HUES64 (cell line): ENCODE measurements around the gene NFILZ.

ENCODE experiments used
- H3K27ac ChIP-seq: 2 replicates; pipeline ENCODE4 v1.7.0; 2013; ENCODE audit warnings: low read depth, low read length, inconsistent platforms
- H3K27me3 ChIP-seq: 2 replicates; pipeline ENCODE4 v1.6.1; 2013; ENCODE audit warnings: mild to moderate bottlenecking, low read length; ENCODE audit not compliant: insufficient read depth
- H3K36me3 ChIP-seq: 2 replicates; pipeline ENCODE4 v1.6.1; 2013; ENCODE audit warnings: mild to moderate bottlenecking, low read length; ENCODE audit not compliant: insufficient read depth
- H3K4me1 ChIP-seq: 2 replicates; pipeline ENCODE4 v1.6.1; 2013; ENCODE audit warnings: mild to moderate bottlenecking, low read length, moderate library complexity; ENCODE audit not compliant: insufficient read depth
- H3K4me3 ChIP-seq: 2 replicates; pipeline ENCODE4 v1.5.1; 2013; ENCODE audit warnings: mild to moderate bottlenecking, low read length, moderate library complexity
- H3K9ac ChIP-seq: 2 replicates; pipeline ENCODE4 v1.6.1; 2013; ENCODE audit warnings: mild to moderate bottlenecking, low read depth, low read length
- H3K9me3 ChIP-seq: 2 replicates; pipeline ENCODE4 v1.6.1; 2013; ENCODE audit warnings: low read depth, low read length; ENCODE audit not compliant: insufficient read depth
- WGBS: fragments of 150-250, 120-280 bp; methylation state at CpG from one replicate; pipeline ENCODE4 v1.1.7; 2013; ENCODE audit warnings: missing lambda C conversion rate; 5-methylcytosine and 5-hydroxymethylcytosine counted together

NFILZ gene

DNA sequence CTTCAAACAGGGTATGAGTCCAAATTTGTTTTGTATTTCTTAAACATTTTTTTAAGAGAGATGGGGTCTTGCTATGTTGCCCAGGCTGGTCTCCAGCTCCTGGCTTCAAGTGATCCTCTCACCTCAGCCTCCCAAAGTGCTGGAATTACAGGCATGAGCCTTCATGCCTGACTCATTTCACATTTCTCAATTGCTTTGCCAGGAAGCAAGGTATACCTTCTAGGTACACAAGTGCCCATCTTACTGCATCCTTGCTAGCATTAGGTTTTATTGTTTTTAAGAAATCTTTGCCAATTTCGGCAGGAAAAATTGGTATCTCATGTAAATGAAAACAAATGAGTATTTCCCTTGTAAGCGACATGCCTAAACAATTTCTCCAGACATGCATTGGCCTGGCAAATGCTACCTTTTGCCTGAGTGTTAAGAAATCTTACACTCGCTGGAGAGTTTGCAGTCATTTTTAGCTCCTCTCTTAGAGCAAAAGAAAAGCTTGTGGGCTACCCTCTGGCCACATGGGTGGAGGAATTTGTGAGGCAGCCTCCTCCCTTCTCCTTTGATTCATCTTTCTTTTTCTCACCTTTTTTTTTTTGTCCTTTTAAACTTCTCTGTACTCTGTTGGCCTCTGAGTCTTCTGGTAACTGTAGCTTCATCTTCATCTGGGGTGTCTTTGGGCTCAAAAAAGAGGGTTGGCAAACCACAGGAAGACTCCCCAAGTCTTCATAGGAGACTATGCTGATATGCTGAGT is 35.2 kb downstream of the NFILZ start:
- Histone ChIP-seq H3K9ac (no peak overlapping the region), H3K9me3 (peaks cover 4% of the 10 kb centered on the region; the same call in 1 of the 2 replicates), H3K27me3 (no peaks in the 10 kb centered on the region), H3K36me3 (no peaks in the 10 kb centered on the region), H3K4me1 (no peaks in the 10 kb centered on the region), H3K4me3 (no peak overlapping the region), H3K27ac (no peak overlapping the region)
- 90% methylated on average over 3 of the region's 3 CpGs for WGBS

DNA sequence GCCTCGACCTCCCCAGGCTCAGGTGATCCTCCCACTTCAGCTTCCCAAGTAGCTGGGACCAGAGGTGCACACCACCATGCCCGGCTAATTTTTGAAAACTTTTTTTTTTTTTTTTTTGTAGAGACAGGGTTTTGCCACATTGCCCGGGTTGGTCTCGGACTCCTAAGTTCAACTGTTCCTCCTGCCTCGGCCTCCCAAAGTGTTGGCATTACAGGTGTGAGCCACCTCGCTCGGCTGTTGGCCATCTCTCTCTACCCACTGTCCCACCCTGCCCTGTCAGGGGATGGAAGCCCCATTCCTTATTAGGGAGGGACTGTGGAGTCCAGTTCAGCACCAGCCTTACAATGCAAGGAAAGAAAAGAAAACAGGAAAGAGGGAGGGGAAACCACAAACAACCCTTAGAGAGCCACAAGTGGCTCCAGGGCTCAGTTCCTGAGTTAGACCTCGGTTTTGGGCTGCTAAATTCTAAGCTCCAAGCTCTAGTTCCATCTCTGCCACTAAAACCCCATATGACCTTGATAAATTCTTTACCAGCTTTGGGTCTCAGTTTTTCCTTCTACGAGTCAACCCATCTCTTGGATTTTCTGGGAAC is 36.5 kb downstream of the NFILZ start:
- WGBS = 77% methylated on average over 9 of the region's 9 CpGs

DNA sequence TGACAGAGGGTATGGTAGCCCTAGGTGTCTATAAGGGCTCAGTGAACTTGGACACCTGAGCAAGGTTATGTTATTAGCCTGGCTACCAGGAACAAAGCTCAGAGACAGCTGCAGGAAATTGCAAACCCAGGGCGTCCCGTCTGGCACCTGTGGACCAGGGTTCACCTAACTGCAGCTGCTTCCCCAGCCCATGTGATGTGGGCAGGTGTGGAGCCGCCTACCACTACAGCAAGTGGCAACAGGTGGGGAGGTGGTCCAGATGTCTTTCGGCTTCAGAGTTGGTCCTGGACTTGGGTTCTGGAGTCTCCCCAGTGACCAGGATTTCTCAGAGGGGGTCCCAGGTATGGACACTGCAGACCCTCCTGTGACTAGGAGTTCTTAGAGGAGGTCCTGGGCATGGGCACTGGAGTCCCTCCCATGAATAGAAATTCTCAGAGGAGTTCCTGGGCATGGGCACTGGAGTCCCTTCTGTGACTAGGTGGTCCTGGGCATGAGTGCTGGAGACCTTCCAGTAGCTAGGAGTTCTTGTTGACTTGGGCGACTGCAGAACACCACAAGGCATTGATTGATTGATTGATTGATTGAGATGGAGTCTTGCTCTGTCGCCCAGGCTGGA is 43.0 kb downstream of the NFILZ start:
- Histone ChIP-seq H3K4me3 (no peak overlapping the region), H3K27ac (no peak overlapping the region), H3K9ac (no peak overlapping the region), H3K4me1 (no peaks in the 10 kb centered on the region), H3K9me3 (peaks cover 20% of the 10 kb centered on the region), H3K27me3 (no peaks in the 10 kb centered on the region), H3K36me3 (no peaks in the 10 kb centered on the region)
- WGBS = 86% methylated on average over 6 of the region's 6 CpGs

More for the DNA sequence above, 36.5 kb downstream of the NFILZ start:
- Histone ChIP-seq H3K4me1 (no peaks in the 10 kb centered on the region), H3K27me3 (no peaks in the 10 kb centered on the region), H3K9me3 (peaks cover 4% of the 10 kb centered on the region; the same call in 1 of the 2 replicates), H3K36me3 (no peaks in the 10 kb centered on the region), H3K27ac (no peak overlapping the region), H3K4me3 (no peak overlapping the region), H3K9ac (no peak overlapping the region)

GRCh38 chr19:8675066-8675465 is 44.6 kb downstream of the NFILZ start:
- no peaks in the 10 kb centered on the region for H3K27me3 ChIP-seq
- WGBS = 81% methylated on average over 3 of the region's 3 CpGs
- H3K36me3 ChIP-seq = no peaks in the 10 kb centered on the region
- H3K4me3 ChIP-seq = no peak overlapping the region
- no peaks in the 10 kb centered on the region for H3K4me1 ChIP-seq
- no peak overlapping the region for H3K27ac ChIP-seq
- peaks cover 23% of the 10 kb centered on the region for H3K9me3 ChIP-seq
- H3K9ac ChIP-seq = no peak overlapping the region

GRCh38 chr19:8678244-8678807 is 47.9 kb downstream of the NFILZ start:
- no peak overlapping the region for H3K4me3 ChIP-seq
- no peaks in the 10 kb centered on the region for H3K4me1 ChIP-seq
- H3K9me3 ChIP-seq = peaks cover 29% of the 10 kb centered on the region
- H3K36me3 ChIP-seq = no peaks in the 10 kb centered on the region
- H3K27ac ChIP-seq = no peak overlapping the region
- H3K27me3 ChIP-seq = no peaks in the 10 kb centered on the region
- H3K9ac ChIP-seq = no peak overlapping the region
